Caco-2 (cell line): ENCODE results near the gene GRM1. TPM values are rescaled to one million over a fixed set of nuclear protein-coding genes. Genes with fewer than 3 reads are reported as not detected.

Source experiments
- BruUV-seq: library from RNA; stranded (reverse); fragments of 400-500 nt; replicated peaks from 2 replicates; lab custom pipeline; 2021; lab: Mats Ljungman, UMichigan
- CTCF ChIA-PET: fragments of 300-600 bp; sonication (Branson Sonifier 250); formaldehyde crosslinking; loops from one replicate; lab custom pipeline; 2022; ENCODE audit warnings: antibody characterized with exemption; lab: Charles Lee
- POLR2A ChIA-PET: fragments of 300-600 bp; sonication (Branson Sonifier 250); formaldehyde crosslinking; loops from one replicate; lab custom pipeline; 2022; ENCODE audit warnings: antibody characterized with exemption; lab: Charles Lee
- DNase-seq, 2 experiments: peaks; one replicate each; pipeline versions ENCODE4 v3.0.0 to v3.0.0-alpha.2; 2020 to 2022
- H3K27me3 ChIP-seq: replicated peaks from 2 replicates; pipeline ENCODE4 v1.6.0; 2011; ENCODE audit warnings: low read length; ENCODE audit not compliant: control insufficient read depth, insufficient read depth
- H3K36me3 ChIP-seq: 2 replicates; pipeline ENCODE4 v1.5.1; 2011; ENCODE audit warnings: low read length; ENCODE audit not compliant: control insufficient read depth, insufficient read depth
- H3K4me1 ChIP-seq: fragments of 250-450 bp; sonication (Bioruptor Pico); 2 replicates; pipeline ENCODE4 v1.5.1; 2020; ENCODE audit warnings: mild to moderate bottlenecking
- H3K4me3 ChIP-seq: 2 replicates; pipeline ENCODE4 v1.5.1; 2011; ENCODE audit warnings: low read depth, mild to moderate bottlenecking, control low read depth, low read length
- H3K9me3 ChIP-seq: fragments of 250-450 bp; sonication (Bioruptor Pico); 2 replicates; pipeline ENCODE4 v1.5.1; 2020; ENCODE audit warnings: mild to moderate bottlenecking, moderate library complexity
- H3K27ac Mint-ChIP-seq: one replicate; pipeline ENCODE4 v1.8.0; 2022; ENCODE audit warnings: mixed read lengths; ENCODE audit not compliant: unreplicated experiment
- H3K27me3 Mint-ChIP-seq: one replicate; pipeline ENCODE4 v1.8.0; 2022; ENCODE audit warnings: mixed read lengths; ENCODE audit not compliant: insufficient read depth, unreplicated experiment
- H3K36me3 Mint-ChIP-seq: one replicate; pipeline ENCODE4 v1.8.0; 2022; ENCODE audit warnings: mild to moderate bottlenecking, mixed read lengths; ENCODE audit not compliant: insufficient read depth, unreplicated experiment
- H3K4me1 Mint-ChIP-seq: one replicate; pipeline ENCODE4 v1.8.0; 2022; ENCODE audit warnings: low read depth, mixed read lengths; ENCODE audit not compliant: unreplicated experiment
- H3K4me3 Mint-ChIP-seq: one replicate; pipeline ENCODE4 v1.8.0; 2022; ENCODE audit warnings: mild to moderate bottlenecking, moderate library complexity, mixed read lengths; ENCODE audit not compliant: unreplicated experiment
- H3K9me3 Mint-ChIP-seq: one replicate; pipeline ENCODE4 v1.8.0; 2022; ENCODE audit warnings: mixed read lengths; ENCODE audit not compliant: unreplicated experiment
- intact Hi-C: fragments of 100-400 bp; cut with micrococcal nuclease; formaldehyde crosslinking; loops from one replicate; pipeline ENCODE4 v1.10.0; 2022; ENCODE audit not compliant: unreplicated experiment
- total RNA-seq: library from RNA; stranded (reverse); gene quantifications from 2 replicates; pipeline ENCODE4 v1.2.3, GENCODE V29; 2022
- TF ChIP-seq, protein P1 (sequence below), 2 experiments: fragments of 200-600 bp in 1 of 2; IDR thresholded peaks; 1 replicate in 1 of 2; 2 replicates in 1 of 2; pipeline versions ENCODE4 v1.5.1 to v1.8.0; 2011 to 2022; ENCODE audit warnings: antibody characterized with exemption in 1 of 2, control low read depth in 1 of 2, inconsistent platforms in 1 of 2, low read depth in 1 of 2, low read length in 1 of 2, mild to moderate bottlenecking in 1 of 2, moderate library complexity in 1 of 2; ENCODE audit not compliant: insufficient read depth in 1 of 2, severe bottlenecking in 1 of 2, unreplicated experiment in 1 of 2

Gene GRM1
- total RNA-seq, 1 experiment from 2014 or later: not detected

DNA sequence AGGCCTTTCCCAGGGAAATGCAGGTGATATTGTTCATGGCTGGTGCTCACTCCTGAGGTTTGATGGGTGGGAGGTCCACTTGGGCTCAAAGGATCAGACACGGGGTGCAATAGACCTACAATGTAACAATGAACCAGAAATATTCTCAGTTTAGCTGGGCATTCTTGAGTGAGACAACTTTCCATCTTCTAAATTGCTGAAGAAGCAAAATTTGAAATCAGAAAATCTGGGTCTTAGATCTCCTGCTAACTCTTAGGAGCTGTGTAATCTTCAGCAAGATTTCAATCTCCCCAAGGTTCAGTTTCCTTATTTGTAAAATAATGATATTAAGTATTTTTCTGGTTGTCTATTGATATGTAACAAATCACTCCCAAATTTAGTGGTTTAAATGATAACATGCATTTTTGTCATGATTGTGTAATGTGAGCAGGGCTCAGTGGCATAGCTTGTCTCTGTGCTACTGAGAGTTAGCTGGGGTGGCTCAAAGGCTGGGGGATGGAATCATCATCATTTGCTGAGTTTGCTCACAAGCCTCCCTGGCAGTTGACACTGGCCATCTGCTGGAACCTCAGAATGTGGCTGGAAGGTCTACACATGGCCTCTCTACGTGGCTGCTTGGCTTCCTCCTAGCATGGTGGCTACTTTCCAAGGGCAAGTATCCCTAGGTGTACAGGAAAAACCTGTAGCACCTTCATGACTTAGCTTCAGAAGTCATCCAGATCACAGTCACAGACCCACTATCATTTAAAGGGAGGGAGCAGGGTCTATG lies 98.8 kb downstream of the GRM1 start:
- Mint-ChIP-seq H3K4me1 (no peaks in the 10 kb centered on the region), H3K27me3 (no peaks in the 10 kb centered on the region), H3K4me3 (no peak overlapping the region), H3K36me3 (no peaks in the 10 kb centered on the region), H3K9me3 (no peaks in the 10 kb centered on the region), H3K27ac (no peak overlapping the region)
- BruUV-seq: no TSS peak
- no peaks in the 10 kb centered on the region for H3K4me1 ChIP-seq
- H3K4me3 ChIP-seq: no peak overlapping the region
- TF ChIP-seq, protein P1, sequence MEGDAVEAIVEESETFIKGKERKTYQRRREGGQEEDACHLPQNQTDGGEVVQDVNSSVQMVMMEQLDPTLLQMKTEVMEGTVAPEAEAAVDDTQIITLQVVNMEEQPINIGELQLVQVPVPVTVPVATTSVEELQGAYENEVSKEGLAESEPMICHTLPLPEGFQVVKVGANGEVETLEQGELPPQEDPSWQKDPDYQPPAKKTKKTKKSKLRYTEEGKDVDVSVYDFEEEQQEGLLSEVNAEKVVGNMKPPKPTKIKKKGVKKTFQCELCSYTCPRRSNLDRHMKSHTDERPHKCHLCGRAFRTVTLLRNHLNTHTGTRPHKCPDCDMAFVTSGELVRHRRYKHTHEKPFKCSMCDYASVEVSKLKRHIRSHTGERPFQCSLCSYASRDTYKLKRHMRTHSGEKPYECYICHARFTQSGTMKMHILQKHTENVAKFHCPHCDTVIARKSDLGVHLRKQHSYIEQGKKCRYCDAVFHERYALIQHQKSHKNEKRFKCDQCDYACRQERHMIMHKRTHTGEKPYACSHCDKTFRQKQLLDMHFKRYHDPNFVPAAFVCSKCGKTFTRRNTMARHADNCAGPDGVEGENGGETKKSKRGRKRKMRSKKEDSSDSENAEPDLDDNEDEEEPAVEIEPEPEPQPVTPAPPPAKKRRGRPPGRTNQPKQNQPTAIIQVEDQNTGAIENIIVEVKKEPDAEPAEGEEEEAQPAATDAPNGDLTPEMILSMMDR (IDR thresholded peaks at IDR 0.05; ENCODE audit: insufficient read depth in 1 of 2, low read depth in 1 of 2, low read length in 1 of 2, severe bottlenecking in 1 of 2, unreplicated experiment in 1 of 2): no peak
- no peak for DNase-seq
- no peaks in the 10 kb centered on the region for H3K27me3 ChIP-seq
- H3K9me3 ChIP-seq: no peaks in the 10 kb centered on the region
- POLR2A ChIA-PET: no interaction called here
- intact Hi-C loops: no loop called here
- H3K36me3 ChIP-seq: no peaks in the 10 kb centered on the region
- CTCF ChIA-PET: no interaction called here

DNA sequence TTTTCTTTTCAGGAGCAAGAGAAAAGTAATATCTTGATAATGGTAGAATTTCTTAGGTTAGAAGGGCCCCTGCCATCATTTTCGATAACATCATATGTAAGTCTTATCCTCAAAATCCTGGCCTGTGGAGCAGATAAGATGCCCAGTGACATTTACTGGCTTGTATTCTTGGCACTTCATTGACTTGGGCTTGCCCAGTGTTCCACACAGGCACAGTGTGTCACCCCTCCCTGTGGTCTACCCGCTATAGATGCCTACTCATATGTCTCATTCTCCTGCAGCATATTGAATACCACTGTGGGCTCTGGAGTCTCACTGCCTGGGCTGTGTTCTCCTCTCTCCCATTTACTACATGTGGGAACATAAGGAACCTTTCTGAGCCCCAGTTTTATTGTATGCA lies 105.0 kb downstream of the GRM1 start:
- no peaks in the 10 kb centered on the region for H3K36me3 Mint-ChIP-seq
- intact Hi-C loops: no loop called here
- no peak overlapping the region for H3K27ac Mint-ChIP-seq
- H3K36me3 ChIP-seq: no peaks in the 10 kb centered on the region
- no TSS peak for BruUV-seq
- peaks cover 5% of the 10 kb centered on the region for H3K27me3 Mint-ChIP-seq
- no peaks in the 10 kb centered on the region for H3K4me1 ChIP-seq
- H3K9me3 Mint-ChIP-seq: peaks cover 10% of the 10 kb centered on the region
- no peak overlapping the region for H3K4me3 Mint-ChIP-seq
- H3K4me3 ChIP-seq: no peak overlapping the region
- no peaks in the 10 kb centered on the region for H3K9me3 ChIP-seq
- ChIA-PET POLR2A (no interaction called here), CTCF (no interaction called here)
- no peaks in the 10 kb centered on the region for H3K4me1 Mint-ChIP-seq
- TF ChIP-seq, protein P1 (IDR thresholded peaks at IDR 0.05; ENCODE audit: insufficient read depth in 1 of 2, low read depth in 1 of 2, low read length in 1 of 2, severe bottlenecking in 1 of 2, unreplicated experiment in 1 of 2): no peak
- no peaks in the 10 kb centered on the region for H3K27me3 ChIP-seq
- no peak for DNase-seq

DNA sequence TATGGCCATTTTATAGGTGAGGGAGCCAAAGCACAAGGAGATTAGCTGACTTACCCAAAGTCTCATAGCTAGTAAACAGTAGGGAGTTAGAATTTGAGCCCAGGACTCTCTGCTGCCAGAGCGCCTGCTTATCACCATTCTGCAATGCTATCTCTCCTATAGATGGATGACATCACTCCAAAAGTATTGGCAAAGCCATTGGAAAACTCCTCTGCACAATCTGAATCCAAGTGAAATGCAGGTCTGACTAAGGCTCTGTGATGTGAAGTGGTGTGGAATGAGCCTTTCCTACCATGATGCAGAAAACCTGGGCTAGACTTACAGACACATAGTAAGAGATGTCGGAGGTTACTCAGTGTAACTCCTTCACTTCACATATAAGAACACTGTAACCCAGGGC lies 106.3 kb downstream of the GRM1 start:
- Histone ChIP-seq H3K9me3 (no peaks in the 10 kb centered on the region), H3K27me3 (no peaks in the 10 kb centered on the region), H3K4me3 (no peak overlapping the region), H3K36me3 (no peaks in the 10 kb centered on the region), H3K4me1 (no peaks in the 10 kb centered on the region)
- Mint-ChIP-seq H3K27me3 (peaks cover 8% of the 10 kb centered on the region), H3K9me3 (peaks cover 10% of the 10 kb centered on the region), H3K4me3 (no peak overlapping the region), H3K36me3 (no peaks in the 10 kb centered on the region), H3K27ac (no peak overlapping the region), H3K4me1 (no peaks in the 10 kb centered on the region)
- ChIA-PET CTCF (no interaction called here), POLR2A (no interaction called here)
- TF ChIP-seq, protein P1 (IDR thresholded peaks at IDR 0.05; ENCODE audit: insufficient read depth in 1 of 2, low read depth in 1 of 2, low read length in 1 of 2, severe bottlenecking in 1 of 2, unreplicated experiment in 1 of 2): no peak
- DNase-seq: no peak
- BruUV-seq: no TSS peak
- intact Hi-C loops: no loop called here
